Neural crest cell (in vitro differentiated cells): Measurements from ENCODE around the gene NME9. TPM values are rescaled to one million over a fixed set of nuclear protein-coding genes. Genes with fewer than 3 reads are reported as not detected.

ENCODE experiments used
- DNase-seq: peaks from one replicate; pipeline ENCODE4 v3.0.0; 2021; ENCODE audit warnings: low read depth, mixed read lengths, low spot score
- H3K27ac Mint-ChIP-seq: one replicate; pipeline ENCODE4 v1.8.0; 2021; ENCODE audit warnings: mild to moderate bottlenecking, mixed read lengths; ENCODE audit not compliant: unreplicated experiment
- H3K27me3 Mint-ChIP-seq: 2 replicates; pipeline ENCODE4 v1.8.0; 2021; ENCODE audit warnings: low read depth, mild to moderate bottlenecking, mixed read lengths
- H3K36me3 Mint-ChIP-seq: 2 replicates; pipeline ENCODE4 v1.8.0; 2021; ENCODE audit warnings: low read depth, mild to moderate bottlenecking, mixed read lengths
- H3K4me1 Mint-ChIP-seq: 2 replicates; pipeline ENCODE4 v1.8.0; 2021; ENCODE audit warnings: mixed read lengths
- H3K4me3 Mint-ChIP-seq: one replicate; pipeline ENCODE4 v1.8.0; 2021; ENCODE audit warnings: mild to moderate bottlenecking, mixed read lengths
- H3K9me3 Mint-ChIP-seq: 2 replicates; pipeline ENCODE4 v1.8.0; 2021; ENCODE audit warnings: mixed read lengths
- total RNA-seq: library from RNA; stranded (reverse); gene quantifications from 2 replicates; pipeline ENCODE4 v1.2.1, GENCODE V29; 2021
- TF ChIP-seq, protein P1 (sequence below): fragments of 200-600 bp; sonication (generic); conservative IDR thresholded peaks from 2 replicates; pipeline ENCODE4 v1.5.0; 2021; ENCODE audit warnings: antibody characterized with exemption, mild to moderate bottlenecking

NME9 gene
- total RNA-seq, 1 donor from 2014 or later: 0.79 TPM

DNA sequence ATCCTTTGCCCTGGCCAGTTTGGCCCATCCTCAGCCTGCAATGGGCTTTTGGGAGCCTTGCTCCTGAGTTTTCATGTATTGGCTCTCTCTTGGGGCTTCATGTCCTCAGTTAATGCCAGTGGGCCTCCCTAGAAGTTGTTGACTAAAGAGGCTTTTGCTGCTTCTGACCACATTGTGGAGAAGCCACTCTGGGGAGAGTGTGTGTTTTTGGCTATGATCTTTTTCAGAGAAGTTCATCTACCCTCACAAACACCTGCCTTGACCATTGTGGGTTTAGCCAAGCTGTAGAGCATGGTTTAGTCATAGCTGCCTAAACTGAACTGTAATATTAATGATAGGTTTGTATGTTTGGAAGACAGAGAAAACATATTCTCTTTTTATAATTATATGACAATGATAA lies 24.7 kb upstream of the NME9 start:
- Mint-ChIP-seq H3K27me3 (no peaks in the 10 kb centered on the region), H3K4me1 (peaks cover 33% of the 10 kb centered on the region), H3K27ac (peak overlapping the region; percentile 31), H3K4me3 (no peak overlapping the region), H3K36me3 (no peaks in the 10 kb centered on the region), H3K9me3 (no peaks in the 10 kb centered on the region)
- DNase-seq: no peak
- TF ChIP-seq, protein P1, sequence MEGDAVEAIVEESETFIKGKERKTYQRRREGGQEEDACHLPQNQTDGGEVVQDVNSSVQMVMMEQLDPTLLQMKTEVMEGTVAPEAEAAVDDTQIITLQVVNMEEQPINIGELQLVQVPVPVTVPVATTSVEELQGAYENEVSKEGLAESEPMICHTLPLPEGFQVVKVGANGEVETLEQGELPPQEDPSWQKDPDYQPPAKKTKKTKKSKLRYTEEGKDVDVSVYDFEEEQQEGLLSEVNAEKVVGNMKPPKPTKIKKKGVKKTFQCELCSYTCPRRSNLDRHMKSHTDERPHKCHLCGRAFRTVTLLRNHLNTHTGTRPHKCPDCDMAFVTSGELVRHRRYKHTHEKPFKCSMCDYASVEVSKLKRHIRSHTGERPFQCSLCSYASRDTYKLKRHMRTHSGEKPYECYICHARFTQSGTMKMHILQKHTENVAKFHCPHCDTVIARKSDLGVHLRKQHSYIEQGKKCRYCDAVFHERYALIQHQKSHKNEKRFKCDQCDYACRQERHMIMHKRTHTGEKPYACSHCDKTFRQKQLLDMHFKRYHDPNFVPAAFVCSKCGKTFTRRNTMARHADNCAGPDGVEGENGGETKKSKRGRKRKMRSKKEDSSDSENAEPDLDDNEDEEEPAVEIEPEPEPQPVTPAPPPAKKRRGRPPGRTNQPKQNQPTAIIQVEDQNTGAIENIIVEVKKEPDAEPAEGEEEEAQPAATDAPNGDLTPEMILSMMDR: no peak

- no peak for DNase-seq
- Mint-ChIP-seq H3K36me3 (no peaks in the 10 kb centered on the region), H3K27ac (no peak overlapping the region), H3K27me3 (no peaks in the 10 kb centered on the region), H3K4me3 (no peak overlapping the region), H3K4me1 (peaks cover 28% of the 10 kb centered on the region), H3K9me3 (no peaks in the 10 kb centered on the region)
- TF ChIP-seq, protein P1: no peak
Observed at GRCh38 chr3:138351916-138352550, 22.4 kb upstream of the NME9 start.

- Mint-ChIP-seq H3K4me3 (peak overlapping the region; percentile 94), H3K9me3 (no peaks in the 10 kb centered on the region), H3K27ac (no peak overlapping the region), H3K36me3 (no peaks in the 10 kb centered on the region), H3K27me3 (peaks cover 1% of the 10 kb centered on the region), H3K4me1 (peaks cover 25% of the 10 kb centered on the region)
- TF ChIP-seq, protein P1: no peak
- DNase-seq: no peak
Observed at GRCh38 chr3:138351151-138351550, 21.5 kb upstream of the NME9 start.

DNA sequence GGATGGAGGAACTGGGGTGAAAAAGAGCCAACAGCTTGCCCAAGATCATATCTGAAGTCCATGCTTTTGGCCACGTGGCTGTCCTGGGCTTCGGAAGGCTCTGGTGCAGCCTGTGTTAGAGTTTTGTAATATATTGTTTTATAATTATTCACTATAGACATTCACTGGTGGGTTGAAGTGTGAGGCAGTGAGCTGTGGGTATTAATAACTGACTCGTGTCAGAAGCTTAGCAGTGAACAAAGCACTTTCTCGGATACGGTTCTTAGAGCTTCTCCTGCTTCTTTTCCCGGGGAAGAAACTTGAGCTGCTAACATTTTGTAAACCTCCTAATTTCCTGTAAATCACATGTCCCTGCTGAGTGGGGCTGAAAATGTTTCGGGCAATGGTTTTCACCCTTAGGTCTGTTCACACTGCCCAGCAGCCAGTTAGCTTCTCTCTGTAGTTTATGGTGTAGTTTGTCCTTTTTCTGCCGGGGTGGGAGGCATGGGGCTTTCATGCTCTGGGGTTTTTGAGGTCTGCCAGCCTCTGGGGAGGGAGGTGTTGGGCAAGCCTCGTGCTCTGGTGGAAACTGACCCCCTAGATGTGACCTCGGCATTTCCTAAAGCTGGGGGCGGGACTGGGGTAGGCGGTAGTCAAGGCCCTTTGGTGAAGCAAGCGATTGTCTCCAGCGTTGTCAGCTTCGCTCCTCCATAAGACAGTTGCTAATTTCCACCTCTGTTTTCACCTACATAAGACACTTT lies 20.4 kb upstream of the NME9 start:
- Mint-ChIP-seq H3K9me3 (no peaks in the 10 kb centered on the region), H3K27me3 (peaks cover 2% of the 10 kb centered on the region), H3K36me3 (no peaks in the 10 kb centered on the region), H3K27ac (no peak overlapping the region), H3K4me3 (peak overlapping the region; percentile 94), H3K4me1 (peaks cover 25% of the 10 kb centered on the region)
- DNase-seq: no peak
- TF ChIP-seq, protein P1: no peak

DNA sequence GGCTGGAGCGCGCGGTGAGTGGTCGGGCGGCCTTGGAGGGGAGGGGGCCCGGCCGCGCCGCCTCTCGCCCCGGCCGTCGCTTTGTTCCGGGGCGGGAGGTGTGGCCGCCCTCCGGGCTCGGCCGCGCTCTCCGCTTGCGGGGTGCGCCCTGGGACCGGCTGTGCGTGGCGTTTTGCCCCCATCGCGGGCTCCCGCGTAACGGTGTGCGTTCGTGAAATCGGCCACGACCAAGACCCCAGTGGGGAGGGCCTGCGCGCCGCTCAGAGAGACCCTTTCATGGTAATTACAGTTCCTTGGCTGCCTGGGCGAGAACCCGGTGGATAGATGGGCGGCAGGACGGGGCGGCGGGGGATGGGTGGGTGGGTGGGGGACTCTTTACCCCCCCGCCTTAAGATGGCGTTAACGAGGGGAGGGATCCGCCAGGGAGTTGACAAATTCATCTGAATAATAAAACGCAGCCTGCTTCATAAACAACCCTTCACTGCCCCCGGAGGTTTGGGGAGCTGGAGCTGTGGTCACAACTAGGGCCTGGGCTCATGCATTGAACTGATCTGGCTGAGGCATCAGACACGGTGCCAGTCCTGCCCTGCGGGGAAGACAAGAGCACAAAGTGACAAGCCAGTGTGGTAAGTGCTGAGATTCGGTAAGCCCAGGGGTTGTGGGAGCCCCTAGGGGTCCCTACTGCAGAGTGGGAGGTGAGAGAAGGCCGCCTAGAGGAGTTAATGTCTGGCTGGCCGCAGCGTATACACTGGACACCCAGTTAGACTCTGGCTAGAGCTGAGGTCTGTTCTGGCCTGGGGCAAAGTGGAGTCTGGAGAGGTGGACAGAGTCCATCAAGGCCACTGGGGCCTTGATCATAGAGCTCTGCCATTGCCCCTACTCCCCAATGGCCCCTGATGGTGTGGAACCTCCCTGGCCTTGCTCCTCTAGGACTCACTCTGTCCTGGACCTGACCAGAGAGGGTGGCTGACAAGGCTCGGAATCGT lies 19.4 kb upstream of the NME9 start:
- TF ChIP-seq, protein P1: no peak
- Mint-ChIP-seq H3K27ac (peak overlapping the region; percentile 16), H3K4me1 (peaks cover 25% of the 10 kb centered on the region), H3K4me3 (peak overlapping the region; percentile 94), H3K27me3 (peaks cover 2% of the 10 kb centered on the region), H3K36me3 (no peaks in the 10 kb centered on the region), H3K9me3 (no peaks in the 10 kb centered on the region)
- DNase-seq: peak; percentile 19
